Cardiac fibroblast (primary cell): ENCODE measurements around the gene CPNE2.

ENCODE experiments used
- DNase-seq, 2 donors: peaks; one replicate each; pipeline versions ENCODE4 v3.0.0 to v3.0.0-alpha.2; 2010; ENCODE audit warnings: low read depth in 2 of 2
- H3K4me3 ChIP-seq, 2 donors: replicated peaks in 1 of 2; 1 replicate in 1 of 2; 2 replicates in 1 of 2; pipeline ENCODE4 v1.5.1; 2011; ENCODE audit warnings: low read depth in 2 of 2, low read length in 2 of 2, mild to moderate bottlenecking in 2 of 2, moderate library complexity in 1 of 2
- CTCF ChIP-seq: IDR thresholded peaks from one replicate; pipeline ENCODE4 v1.5.1; 2011; ENCODE audit warnings: low read depth, mild to moderate bottlenecking, low read length, inconsistent platforms

Gene CPNE2

GRCh38 chr16:57144027-57144426 is 51.6 kb downstream of the CPNE2 start:
- H3K4me3 ChIP-seq: no peak overlapping the region
- TF ChIP-seq CTCF: no peak
- no peak for DNase-seq

- TF ChIP-seq CTCF: no peak
Observed at GRCh38 chr16:57145046-57146021, 53.0 kb downstream of the CPNE2 start.

GRCh38 chr16:57146040-57146647 is 53.8 kb downstream of the CPNE2 start:
- no peak for TF ChIP-seq CTCF
- H3K4me3 ChIP-seq: no peak overlapping the region
- no peak for DNase-seq

More at GRCh38 chr16:57145046-57146021, 53.0 kb downstream of the CPNE2 start:
- peak; percentile 8 to 44 for DNase-seq
- H3K4me3 ChIP-seq: no peak overlapping the region

- peak; percentile 23 for TF ChIP-seq CTCF
- no peak for DNase-seq
Observed at GRCh38 chr16:57146735-57147134, 54.4 kb downstream of the CPNE2 start.

GRCh38 chr16:57147381-57148221 is 55.2 kb downstream of the CPNE2 start:
- TF ChIP-seq CTCF: no peak
- H3K4me3 ChIP-seq: no peak overlapping the region
- peak; percentile 40 to 41 for DNase-seq

More at GRCh38 chr16:57146735-57147134, 54.4 kb downstream of the CPNE2 start:
- H3K4me3 ChIP-seq: no peak overlapping the region

- no peak overlapping the region for H3K4me3 ChIP-seq
- DNase-seq: no peak
- no peak for TF ChIP-seq CTCF
Observed at GRCh38 chr16:57148481-57148880, 56.1 kb downstream of the CPNE2 start.
